ENCODE data around the gene DHRS2. TPM values are rescaled to one million over a fixed set of nuclear protein-coding genes. Genes with fewer than 3 reads are reported as not detected.

Gene DHRS2
- total and polyA plus RNA-seq, 2 of the 13 experiments (the other 11 are each of a cell fraction or from before 2014, with no cell fraction given) = 1,621 to 3,021 TPM

- TF ChIP-seq ZNF629 (CRISPR knock-in tag; conservative IDR thresholded peaks at IDR 0.05) = peak; percentile 87
- 0 out of 2 replicates have a peak, but pooled peaks have one; percentile 69 for TF ChIP-seq MBNL3 (CRISPR knock-in tag; conservative IDR thresholded peaks at IDR 0.05)
- no peak for TF ChIP-seq GZF1 (CRISPR knock-in tag; IDR thresholded peaks at IDR 0.05)
- TF ChIP-seq NFE2L2 (IDR thresholded peaks at IDR 0.05; ENCODE audit: low read length) = no peak
- peak; percentile 42; the same call in 1 of the 2 replicates for TF ChIP-seq FUBP1 (CRISPR knock-in tag; IDR thresholded peaks at IDR 0.05; ENCODE audit: borderline replicate concordance)
- 0 out of 2 replicates have a peak, but pooled peaks have one; percentile 15 for TF ChIP-seq ZFX (CRISPR knock-in tag; IDR thresholded peaks at IDR 0.05; ENCODE audit: low read depth)
- no peak for TF ChIP-seq ZIK1 (CRISPR knock-in tag; IDR thresholded peaks at IDR 0.05; ENCODE audit: borderline replicate concordance, low read depth)
- peak; percentile 14 for TF ChIP-seq POLR2G (IDR thresholded peaks at IDR 0.05; ENCODE audit: low read depth, low read length)
- no peak for TF ChIP-seq JUND (CRISPR knock-in tag; IDR thresholded peaks at IDR 0.05)
- TF ChIP-seq NR3C1 (CRISPR knock-in tag; IDR thresholded peaks at IDR 0.05) = no peak
- TF ChIP-seq POLR2AphosphoS5 (IDR thresholded peaks at IDR 0.05; ENCODE audit: low read depth, low read length) = peak; percentile 57
- 0 out of 2 replicates have a peak, but pooled peaks have one; percentile 49 for TF ChIP-seq GLI4 (CRISPR knock-in tag; IDR thresholded peaks at IDR 0.05; ENCODE audit: borderline replicate concordance)
- no peak for TF ChIP-seq DMTF1 (CRISPR knock-in tag; IDR thresholded peaks at IDR 0.05)
- TF ChIP-seq ZNF773 (CRISPR knock-in tag; IDR thresholded peaks at IDR 0.05; ENCODE audit: borderline replicate concordance) = no peak
- no peak for TF ChIP-seq ATF7-NPFF (CRISPR knock-in tag; IDR thresholded peaks at IDR 0.05; ENCODE audit: low read depth)
- peak; percentile 17; the same call in 1 of the 2 replicates for TF ChIP-seq ZNF737 (CRISPR knock-in tag; IDR thresholded peaks at IDR 0.05; ENCODE audit: borderline replicate concordance)
- no peak for TF ChIP-seq ZNF772 (CRISPR knock-in tag; IDR thresholded peaks at IDR 0.05)
- peak; percentile 5 for TF ChIP-seq CCAR2 (optimal IDR thresholded peaks at IDR 0.05; ENCODE audit: low read depth, low read length)
- no peak for TF ChIP-seq NFKB2 (CRISPR knock-in tag; IDR thresholded peaks at IDR 0.05; ENCODE audit: borderline replicate concordance)
- TF ChIP-seq KLF13 (CRISPR knock-in tag; IDR thresholded peaks at IDR 0.05) = peak; percentile 19; the same call in 1 of the 2 replicates
- TF ChIP-seq MLX (CRISPR knock-in tag; IDR thresholded peaks at IDR 0.05) = no peak
- TF ChIP-seq NR2C2 (CRISPR knock-in tag; IDR thresholded peaks at IDR 0.05; ENCODE audit: borderline replicate concordance) = peak; percentile 48; the same call in 1 of the 2 replicates
- peak; percentile 62; the same call in 1 of the 2 replicates for TF ChIP-seq NR0B2 (CRISPR knock-in tag; IDR thresholded peaks at IDR 0.05)
- TF ChIP-seq MEF2D (CRISPR knock-in tag; IDR thresholded peaks at IDR 0.05) = no peak
These were observed 7.5 kb downstream of the DHRS2 start (continued) for GRCh38 chr14:23643533-23644194.

Measured in HepG2 (cell line).